GM13977 (cell line): Measurements from ENCODE around the gene TRAPPC2L.

ENCODE experiments used
- DNase-seq: peaks from one replicate; pipeline ENCODE4 v3.0.0; 2012; ENCODE audit warnings: low spot score
- in situ Hi-C: fragments of 300-500 bp; cut with MboI; formaldehyde crosslinking; loops from one replicate; pipeline ENCODE4 v1.12.0; 2022; ENCODE audit warnings: low sequenced_read_pairs, low pct_unique_long_range_greater_than_20kb, mixed read lengths, inconsistent platforms; ENCODE audit not compliant: unreplicated experiment
- TF ChIP-seq, protein P1 (sequence below): IDR thresholded peaks from 2 replicates; pipeline ENCODE4 v1.5.1; 2012; ENCODE audit warnings: mild to moderate bottlenecking, control low read depth; ENCODE audit not compliant: insufficient read depth; ENCODE audit errors: extremely low read depth, missing control alignments

Gene TRAPPC2L

DNA sequence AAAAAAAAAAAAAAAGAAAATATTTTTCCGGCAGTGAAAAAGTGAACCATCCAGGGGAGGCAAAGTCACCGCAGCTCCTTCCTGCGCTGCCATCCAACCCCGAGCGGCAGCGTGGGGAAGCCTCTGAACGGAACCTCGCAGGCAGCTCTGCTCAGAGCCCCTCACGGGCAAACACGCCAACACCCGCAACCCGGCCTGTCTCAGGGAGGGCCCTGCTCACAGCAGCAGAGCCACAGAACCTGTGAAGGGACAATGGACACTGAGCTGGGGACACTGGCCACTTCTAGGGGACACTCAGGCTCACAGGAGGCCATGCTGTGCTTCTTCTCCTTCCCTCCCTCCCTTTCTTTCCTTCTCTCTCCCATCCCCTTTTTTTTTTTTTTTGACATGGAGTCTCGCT, 23.8 kb upstream of the TRAPPC2L start:
- no peak for DNase-seq
- in situ Hi-C loops = no loop called here
- TF ChIP-seq, protein P1, sequence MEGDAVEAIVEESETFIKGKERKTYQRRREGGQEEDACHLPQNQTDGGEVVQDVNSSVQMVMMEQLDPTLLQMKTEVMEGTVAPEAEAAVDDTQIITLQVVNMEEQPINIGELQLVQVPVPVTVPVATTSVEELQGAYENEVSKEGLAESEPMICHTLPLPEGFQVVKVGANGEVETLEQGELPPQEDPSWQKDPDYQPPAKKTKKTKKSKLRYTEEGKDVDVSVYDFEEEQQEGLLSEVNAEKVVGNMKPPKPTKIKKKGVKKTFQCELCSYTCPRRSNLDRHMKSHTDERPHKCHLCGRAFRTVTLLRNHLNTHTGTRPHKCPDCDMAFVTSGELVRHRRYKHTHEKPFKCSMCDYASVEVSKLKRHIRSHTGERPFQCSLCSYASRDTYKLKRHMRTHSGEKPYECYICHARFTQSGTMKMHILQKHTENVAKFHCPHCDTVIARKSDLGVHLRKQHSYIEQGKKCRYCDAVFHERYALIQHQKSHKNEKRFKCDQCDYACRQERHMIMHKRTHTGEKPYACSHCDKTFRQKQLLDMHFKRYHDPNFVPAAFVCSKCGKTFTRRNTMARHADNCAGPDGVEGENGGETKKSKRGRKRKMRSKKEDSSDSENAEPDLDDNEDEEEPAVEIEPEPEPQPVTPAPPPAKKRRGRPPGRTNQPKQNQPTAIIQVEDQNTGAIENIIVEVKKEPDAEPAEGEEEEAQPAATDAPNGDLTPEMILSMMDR = no peak

DNA sequence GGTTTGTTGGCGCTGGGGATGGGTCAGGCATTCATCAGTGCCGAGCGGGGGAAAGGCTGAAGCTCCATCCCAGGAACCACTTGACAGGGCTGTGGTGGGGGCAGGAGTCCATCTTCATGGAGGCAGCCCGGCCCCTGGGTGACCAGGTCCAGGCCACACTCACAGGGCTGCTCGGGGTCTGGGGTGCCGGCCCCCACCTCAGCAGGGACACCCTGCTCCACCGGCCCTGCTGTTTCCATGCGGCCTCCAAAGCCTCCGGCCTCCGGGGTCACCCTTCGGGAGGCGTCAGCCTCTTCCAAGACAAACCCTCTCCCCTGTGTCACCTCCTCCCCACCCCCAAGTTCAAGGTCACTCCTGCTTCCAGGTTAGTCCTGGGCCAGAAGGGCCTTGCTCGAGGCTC, 22.3 kb upstream of the TRAPPC2L start:
- in situ Hi-C loops = no loop called here
- TF ChIP-seq, protein P1 = no peak
- no peak for DNase-seq

DNA sequence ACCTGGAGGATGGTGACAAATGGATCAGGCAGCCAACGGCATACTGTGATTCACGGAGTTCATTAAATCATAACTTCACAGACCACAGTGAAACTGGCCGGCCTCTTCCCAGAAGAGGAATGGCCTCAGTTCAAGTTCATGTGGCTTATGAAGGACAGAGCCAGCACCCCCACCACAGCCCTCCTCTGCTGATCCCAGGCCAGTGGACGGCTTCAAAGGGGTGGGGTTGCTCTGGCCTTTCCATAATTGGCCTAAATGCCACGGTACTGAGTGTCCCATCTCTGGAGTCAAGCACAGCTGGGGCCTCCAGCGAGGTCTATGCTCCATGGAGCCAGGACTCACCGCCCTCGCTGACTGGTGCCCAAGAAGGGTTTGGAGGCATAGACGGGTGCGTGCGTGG, 21.5 kb upstream of the TRAPPC2L start:
- in situ Hi-C loops = no loop called here
- DNase-seq = no peak
- TF ChIP-seq, protein P1 = no peak

DNA sequence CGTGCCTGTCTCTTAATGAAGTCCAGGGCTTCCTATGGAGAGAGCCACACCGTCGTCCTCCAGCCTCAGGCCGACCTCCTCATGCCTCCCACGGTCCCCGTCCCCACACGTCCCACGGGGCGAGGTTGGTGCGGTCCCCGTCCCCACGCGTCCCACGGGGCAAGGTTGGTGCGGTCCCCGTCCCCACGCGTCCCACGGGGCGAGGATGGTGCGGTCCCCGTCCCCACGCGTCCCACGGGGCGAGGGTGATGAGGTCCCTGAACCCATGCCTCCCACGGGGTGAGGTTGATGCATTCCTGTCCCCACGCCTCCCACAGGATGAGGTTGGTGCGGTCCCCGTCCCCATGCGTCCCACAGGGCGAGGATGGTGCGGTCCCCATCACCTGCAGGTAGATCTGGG, 21.1 kb upstream of the TRAPPC2L start:
- DNase-seq = no peak
- in situ Hi-C loops = no loop called here

DNA sequence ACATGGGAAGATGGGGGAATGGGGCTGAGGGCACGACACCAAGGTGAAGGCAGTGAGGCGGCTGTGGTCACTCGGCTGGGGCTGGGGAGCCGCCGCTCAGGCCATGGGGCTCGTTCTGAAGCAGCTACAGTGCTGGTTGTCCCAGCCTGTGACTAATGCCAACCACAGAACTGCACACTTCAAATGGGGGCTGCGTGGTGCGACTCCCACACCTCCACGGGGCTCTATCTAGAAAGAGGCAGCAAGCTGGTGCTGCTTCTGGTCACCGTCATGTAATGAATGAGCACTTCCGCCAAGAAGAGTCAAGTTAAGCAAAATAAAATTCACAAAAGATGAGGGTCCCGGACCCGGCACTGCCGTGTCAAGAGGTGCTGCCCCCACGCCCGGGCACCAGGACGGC, 20.1 kb upstream of the TRAPPC2L start:
- in situ Hi-C loops = no loop called here
- TF ChIP-seq, protein P1 = no peak

More for the DNA sequence above, 21.1 kb upstream of the TRAPPC2L start:
- TF ChIP-seq, protein P1 = no peak

DNA sequence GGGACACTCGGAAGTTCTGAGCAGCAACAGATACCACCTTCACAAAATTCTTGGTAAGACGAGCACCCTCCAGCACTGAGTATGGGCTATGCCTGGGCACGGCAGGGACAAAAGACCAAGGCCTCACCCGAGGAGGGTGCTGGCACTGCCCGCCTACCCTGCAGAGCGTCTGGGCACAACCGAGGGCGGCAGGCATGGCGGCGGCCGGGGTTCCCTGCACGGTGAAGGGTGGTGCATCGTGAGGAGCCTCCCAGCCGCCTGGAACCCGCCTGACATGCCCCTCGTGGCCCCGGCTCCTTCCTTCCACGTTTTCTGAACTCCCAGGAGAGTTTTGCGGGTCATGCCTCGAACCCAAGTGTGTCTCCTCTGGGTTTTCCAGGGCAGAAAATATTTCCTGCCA, 19.1 kb upstream of the TRAPPC2L start:
- TF ChIP-seq, protein P1 = no peak
- in situ Hi-C loops = no loop called here

More for the DNA sequence above, 20.1 kb upstream of the TRAPPC2L start:
- no peak for DNase-seq

DNA sequence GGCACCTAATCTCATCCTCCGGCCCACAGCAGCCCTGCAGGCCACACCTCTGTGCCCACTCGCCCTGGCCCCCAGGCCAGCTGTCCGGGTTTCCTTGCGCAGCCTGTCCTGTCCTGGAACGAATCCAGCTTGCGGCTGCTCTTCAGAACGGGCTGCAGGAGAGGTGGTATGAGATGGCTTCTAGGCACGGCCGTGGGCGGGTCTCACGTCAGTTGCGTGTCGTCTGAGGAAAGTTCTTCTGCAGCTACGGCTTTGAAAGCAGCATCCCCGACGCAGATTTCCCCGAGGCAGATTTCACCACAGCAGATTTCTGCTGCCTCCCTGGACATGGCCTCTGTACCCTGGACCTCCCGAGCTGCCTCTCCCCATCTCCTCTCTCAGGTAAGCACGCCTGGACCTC, 18.4 kb upstream of the TRAPPC2L start:
- TF ChIP-seq, protein P1 = no peak
- in situ Hi-C loops = no loop called here
- no peak for DNase-seq

More for the DNA sequence above, 19.1 kb upstream of the TRAPPC2L start:
- no peak for DNase-seq
